Tibial nerve (tissue), 4 donors: Measurements from ENCODE around the gene DNAJC22. TPM values are rescaled to one million over a fixed set of nuclear protein-coding genes. Genes with fewer than 3 reads are reported as not detected.
A peak's percentile ranks its signal among the peaks of the same experiment; 100 is the strongest.

Experiments
- DNase-seq, 2 donors: peaks; one replicate each; pipeline ENCODE4 v3.0.0-alpha.2; 2019; ENCODE audit warnings: low spot score in 2 of 2
- H3K27ac ChIP-seq, 4 donors: fragments of 200-600 bp; sonication (generic) in 3 of 4; one replicate each; pipeline ENCODE4 v1.5.1; 2017 to 2019; ENCODE audit warnings: mild to moderate bottlenecking in 1 of 4
- H3K27me3 ChIP-seq, 2 donors: fragments of 200-600 bp; sonication (generic) in 1 of 2; one replicate each; pipeline versions ENCODE4 v1.5.1 to v1.6.0; 2017 to 2019
- H3K36me3 ChIP-seq, 3 donors: fragments of 200-600 bp; sonication (generic); one replicate each; pipeline ENCODE4 v1.5.1; 2018 to 2019
- H3K4me1 ChIP-seq, 4 donors: fragments of 200-600 bp; sonication (generic) in 3 of 4; one replicate each; pipeline ENCODE4 v1.5.1; 2017 to 2019
- H3K4me3 ChIP-seq, 4 donors: fragments of 200-600 bp; sonication (generic) in 3 of 4; one replicate each; pipeline ENCODE4 v1.5.1; 2017 to 2019; ENCODE audit warnings: mild to moderate bottlenecking in 1 of 4, moderate library complexity in 1 of 4
- H3K9me3 ChIP-seq, 4 donors: fragments of 200-600 bp; sonication (generic) in 3 of 4; one replicate each; pipeline ENCODE4 v1.5.1; 2017 to 2019
- EP300 ChIP-seq, 2 donors: sonication (generic); formaldehyde crosslinking; IDR thresholded peaks; one replicate each; pipeline ENCODE4 v1.6.1; 2017; ENCODE audit warnings: antibody characterized with exemption in 2 of 2, mild to moderate bottlenecking in 1 of 2
- POLR2A ChIP-seq, 2 donors: fragments of 450-650 bp; IDR thresholded peaks; one replicate each; pipeline ENCODE4 v1.6.1; 2017; ENCODE audit warnings: antibody characterized with exemption in 2 of 2, mild to moderate bottlenecking in 2 of 2, moderate library complexity in 2 of 2
- WGBS, 2 donors: methylation state at CpG; one replicate each; pipeline ENCODE4 v1.1.5; 2018; 5-methylcytosine and 5-hydroxymethylcytosine counted together
- total RNA-seq, 4 donors: library from RNA; depleted of rRNA; stranded (reverse); fragments of >200 nt; gene quantifications; one replicate each; pipeline ENCODE4 v1.1.0, GENCODE V29; 2016
- TF ChIP-seq, protein P1 (sequence below), 5 experiments: fragments of 200-600 bp in 3 of 5; fragments of 450-650 bp in 2 of 5; sonication (generic) in 3 of 5; IDR thresholded peaks; one replicate each; pipeline ENCODE4 v1.5.1; 2016 to 2019; ENCODE audit warnings: antibody characterized with exemption in 5 of 5, mild to moderate bottlenecking in 3 of 5, moderate library complexity in 2 of 5

The DNAJC22 gene
- total RNA-seq, 4 donors from 2014 or later = not detected

DNA sequence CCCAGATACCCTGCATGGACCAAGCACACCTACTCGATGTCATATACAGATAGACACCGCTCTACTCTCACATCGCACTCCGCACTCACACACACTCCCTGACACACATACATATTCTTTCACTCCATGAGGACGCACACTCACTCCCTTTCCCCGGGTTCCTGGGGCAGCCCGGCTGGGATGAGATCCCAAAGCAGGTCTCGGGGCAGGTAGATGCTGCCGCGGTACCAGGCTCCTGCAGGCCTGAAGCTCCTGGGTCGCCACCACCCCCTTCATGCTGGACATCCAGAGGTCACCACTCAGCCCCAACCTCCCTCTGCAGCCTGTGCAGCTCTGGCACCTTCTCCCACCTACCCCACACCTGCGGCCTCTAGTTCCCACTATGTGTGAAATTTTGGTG, 12.0 kb upstream of the DNAJC22 start:
- no peak for DNase-seq
- no peak for TF ChIP-seq POLR2A (IDR thresholded peaks at IDR 0.05)
- TF ChIP-seq, protein P1, sequence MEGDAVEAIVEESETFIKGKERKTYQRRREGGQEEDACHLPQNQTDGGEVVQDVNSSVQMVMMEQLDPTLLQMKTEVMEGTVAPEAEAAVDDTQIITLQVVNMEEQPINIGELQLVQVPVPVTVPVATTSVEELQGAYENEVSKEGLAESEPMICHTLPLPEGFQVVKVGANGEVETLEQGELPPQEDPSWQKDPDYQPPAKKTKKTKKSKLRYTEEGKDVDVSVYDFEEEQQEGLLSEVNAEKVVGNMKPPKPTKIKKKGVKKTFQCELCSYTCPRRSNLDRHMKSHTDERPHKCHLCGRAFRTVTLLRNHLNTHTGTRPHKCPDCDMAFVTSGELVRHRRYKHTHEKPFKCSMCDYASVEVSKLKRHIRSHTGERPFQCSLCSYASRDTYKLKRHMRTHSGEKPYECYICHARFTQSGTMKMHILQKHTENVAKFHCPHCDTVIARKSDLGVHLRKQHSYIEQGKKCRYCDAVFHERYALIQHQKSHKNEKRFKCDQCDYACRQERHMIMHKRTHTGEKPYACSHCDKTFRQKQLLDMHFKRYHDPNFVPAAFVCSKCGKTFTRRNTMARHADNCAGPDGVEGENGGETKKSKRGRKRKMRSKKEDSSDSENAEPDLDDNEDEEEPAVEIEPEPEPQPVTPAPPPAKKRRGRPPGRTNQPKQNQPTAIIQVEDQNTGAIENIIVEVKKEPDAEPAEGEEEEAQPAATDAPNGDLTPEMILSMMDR (IDR thresholded peaks at IDR 0.05) = no peak
- no peak for TF ChIP-seq EP300 (IDR thresholded peaks at IDR 0.05)
- H3K27me3 ChIP-seq = peaks cover 4 to 84% of the 10 kb centered on the region in 2 donors
- peaks cover 0 to 41% (median 10%) of the 10 kb centered on the region in 4 donors for H3K4me1 ChIP-seq
- no peak overlapping the region for H3K27ac ChIP-seq
- H3K4me3 ChIP-seq = no peak overlapping the region
- WGBS, 2 donors = 48 to 53% methylated on average over 12 of the region's 12 CpGs
- H3K36me3 ChIP-seq = no peaks in the 10 kb centered on the region
- H3K9me3 ChIP-seq = no peaks in the 10 kb centered on the region

DNA sequence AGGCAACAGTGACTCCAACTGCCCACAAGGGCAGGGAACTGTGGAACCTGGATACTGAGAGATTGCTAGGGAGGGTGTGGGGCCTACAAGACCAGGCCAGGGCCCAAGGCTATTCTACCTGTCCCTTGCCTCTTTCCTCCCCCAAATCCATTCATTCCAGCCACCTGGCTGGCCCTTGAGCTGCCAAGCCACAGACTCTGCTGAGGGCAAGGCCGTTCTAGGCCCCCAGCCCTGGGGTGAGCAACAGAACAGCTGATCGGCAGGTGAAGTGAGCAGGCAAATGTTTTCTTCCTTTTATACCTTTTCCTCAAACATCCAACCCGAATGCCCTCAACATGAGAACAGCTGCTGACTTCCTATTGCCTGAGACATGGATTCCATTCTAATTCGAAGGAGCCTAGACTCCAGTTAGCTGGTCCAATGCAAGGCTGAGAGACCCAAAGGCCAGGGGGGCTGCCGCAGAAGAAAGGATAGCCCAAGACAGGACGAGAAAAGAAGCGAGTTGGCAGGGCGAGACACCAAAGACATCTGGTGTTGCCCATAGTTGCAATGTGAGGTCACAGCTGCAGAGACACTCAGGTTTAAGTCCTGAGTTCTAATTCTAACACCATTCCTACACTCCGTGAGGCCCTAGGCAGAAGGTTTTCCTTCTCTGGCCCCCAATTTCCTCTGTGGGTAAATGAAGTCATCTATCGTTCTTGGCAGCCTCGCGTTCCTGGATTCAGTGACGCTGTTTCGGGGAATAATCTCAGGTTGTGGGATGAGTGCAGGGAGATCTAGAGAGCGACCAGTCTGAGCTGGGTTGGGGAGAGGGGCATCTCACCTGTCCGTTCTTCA, 11.4 kb upstream of the DNAJC22 start:
- no peaks in the 10 kb centered on the region for H3K36me3 ChIP-seq
- no peak overlapping the region for H3K4me3 ChIP-seq
- peaks cover 4 to 88% of the 10 kb centered on the region in 2 donors for H3K27me3 ChIP-seq
- H3K9me3 ChIP-seq = no peaks in the 10 kb centered on the region
- 53 to 69% methylated on average over 16 of the region's 16 CpGs for WGBS, 2 donors
- H3K4me1 ChIP-seq = peaks cover 0 to 41% (median 10%) of the 10 kb centered on the region in 4 donors
- DNase-seq = no peak
- no peak overlapping the region for H3K27ac ChIP-seq
- no peak for TF ChIP-seq POLR2A (IDR thresholded peaks at IDR 0.05)

DNA sequence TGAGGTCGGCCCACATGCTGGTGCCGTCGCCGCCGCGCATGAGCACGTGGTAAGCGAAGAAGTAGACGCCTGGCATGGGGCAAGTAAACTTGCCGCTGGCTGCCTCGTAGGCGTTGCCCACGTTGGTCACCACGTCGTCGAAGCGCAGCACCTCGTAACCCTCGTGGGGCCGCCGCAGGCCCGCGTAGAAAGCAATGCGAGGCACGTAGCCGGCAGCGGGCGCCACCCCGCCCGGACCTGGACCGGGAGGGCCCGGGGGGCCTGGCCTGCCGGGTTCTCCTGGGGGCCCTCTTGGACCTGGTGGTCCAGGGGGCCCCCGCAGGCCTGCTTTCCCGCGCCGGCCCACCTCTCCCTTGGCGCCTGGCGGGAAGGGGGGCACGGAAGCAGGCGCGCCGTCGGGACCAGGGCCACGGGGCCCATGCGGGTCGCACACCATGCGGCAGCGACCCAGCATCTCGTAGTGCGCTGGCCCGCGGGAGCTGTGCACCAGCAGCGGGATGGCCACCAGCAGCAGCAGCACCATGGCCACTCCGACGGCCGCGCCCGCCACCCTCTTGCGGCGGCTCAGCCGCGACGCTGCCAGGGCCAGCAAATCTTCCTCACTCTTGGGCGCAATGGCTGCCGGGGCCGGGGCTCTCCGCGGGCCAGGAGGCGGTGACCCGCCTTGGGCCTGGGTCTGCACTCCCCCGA, 10.6 kb upstream of the DNAJC22 start:
- Histone ChIP-seq H3K27ac (no peak overlapping the region), H3K9me3 (no peaks in the 10 kb centered on the region), H3K4me1 (peaks cover 0 to 41% (median 10%) of the 10 kb centered on the region in 4 donors), H3K27me3 (peaks cover 4 to 87% of the 10 kb centered on the region in 2 donors), H3K4me3 (no peak overlapping the region), H3K36me3 (no peaks in the 10 kb centered on the region)
- no peak for TF ChIP-seq EP300 (IDR thresholded peaks at IDR 0.05)
- TF ChIP-seq, protein P1 (IDR thresholded peaks at IDR 0.05) = no peak
- TF ChIP-seq POLR2A (IDR thresholded peaks at IDR 0.05) = no peak
- DNase-seq = no peak
- 17 to 38% methylated on average over 9 to 24 of the region's 72 CpGs for WGBS, 2 donors

DNA sequence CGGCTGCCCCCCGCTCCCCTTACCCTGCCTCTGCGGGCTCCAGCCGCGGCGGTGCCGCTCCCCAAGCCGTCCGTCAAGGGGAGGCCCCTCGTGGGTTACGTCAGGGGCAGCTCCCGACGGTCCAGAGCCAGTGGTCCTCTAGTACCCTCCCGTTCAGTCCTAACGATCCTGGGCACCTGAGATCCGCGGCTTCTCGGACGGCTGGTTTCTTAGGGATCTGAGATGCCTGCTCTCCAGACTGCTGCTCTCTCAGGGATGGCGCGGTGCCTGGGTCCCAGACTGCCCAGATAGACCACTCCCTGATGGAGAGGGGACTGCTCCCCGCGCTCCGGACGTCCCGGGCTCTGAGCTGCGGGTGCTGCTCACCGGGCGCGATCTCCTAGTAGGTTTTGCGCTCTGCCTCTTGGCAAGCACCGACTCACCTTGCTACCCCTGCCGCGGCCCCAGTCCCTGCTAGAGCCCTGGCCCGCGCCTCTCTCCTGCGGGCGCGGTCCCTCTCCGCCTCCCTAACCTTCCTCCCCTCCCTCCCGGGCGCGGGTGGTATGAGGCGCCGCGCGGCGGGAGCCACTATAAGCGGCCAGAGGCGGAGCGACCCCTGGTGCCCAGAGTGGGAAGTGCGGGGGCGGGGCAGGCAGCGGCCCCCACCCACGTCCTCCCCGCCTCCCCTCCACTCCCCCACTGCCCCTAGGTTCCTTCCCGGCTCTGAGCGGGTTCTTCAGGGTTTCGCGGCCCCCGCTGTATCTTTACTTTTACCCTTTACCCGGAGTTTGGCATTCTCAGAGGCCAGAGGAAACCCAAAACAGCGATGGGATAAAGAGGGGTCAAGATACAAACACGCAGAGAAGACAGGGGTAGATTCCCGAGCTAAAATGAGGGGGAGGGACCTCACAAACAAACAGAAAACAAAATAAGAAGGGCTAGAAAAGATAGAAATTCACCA, 9.8 kb upstream of the DNAJC22 start, which contains the start of gene C1QL4:
Gene C1QL4 (minus strand): TSS at position 544 of the 940 bp plus-strand sequence. CDS start 711 bp downstream, outside the sequence.
- H3K27me3 ChIP-seq = peaks cover 4 to 89% of the 10 kb centered on the region in 2 donors
- peaks cover 0 to 36% (median 8%) of the 10 kb centered on the region in 4 donors for H3K4me1 ChIP-seq
- H3K27ac ChIP-seq = no peak within 1 kb of the TSS
- TF ChIP-seq, protein P1 (IDR thresholded peaks at IDR 0.05) = peak; percentile 67 to 97 (median 95)
- no peak for TF ChIP-seq POLR2A (IDR thresholded peaks at IDR 0.05)
- TF ChIP-seq EP300 (IDR thresholded peaks at IDR 0.05) = no peak
- no peaks in the 10 kb centered on the region for H3K36me3 ChIP-seq
- WGBS, 2 donors = 2 to 4% methylated on average over 30 to 54 of the region's 65 CpGs
- H3K9me3 ChIP-seq = no peaks in the 10 kb centered on the region
- DNase-seq = peak; percentile 60 to 87
- H3K4me3 ChIP-seq = peak within 1 kb of the TSS in 2 of 4 donors; percentile 30 to 43
